Measurements from ENCODE around the gene MT1M.

The MT1M gene

GRCh38 chr16:56628486-56629350 is 3.7 kb upstream of the MT1M start:
- no peak overlapping the region for H3K9ac ChIP-seq (ENCODE audit: low read length)
- H2AFZ ChIP-seq (ENCODE audit: low read length) = no peak overlapping the region
- no peak for TF ChIP-seq EZH2 (IDR thresholded peaks at IDR 0.05; ENCODE audit: borderline replicate concordance, low read length)
- no peak for TF ChIP-seq CTCF (IDR thresholded peaks at IDR 0.05; ENCODE audit: low read length)
- no peaks in the 10 kb centered on the region for H3K79me2 ChIP-seq (ENCODE audit: insufficient read depth, low read length)
- H3K9me2 ChIP-seq (ENCODE audit: low read depth, low read length) = no peaks in the 10 kb centered on the region
- H3K4me1 ChIP-seq (ENCODE audit: insufficient read depth, low read length, severe bottlenecking) = no peaks in the 10 kb centered on the region
- no peaks in the 10 kb centered on the region for H4K20me1 ChIP-seq (ENCODE audit: insufficient read depth, low read length)
- H3K4me3 ChIP-seq (ENCODE audit: low read depth, low read length, poor library complexity, severe bottlenecking) = no peak overlapping the region
- H3K9me3 ChIP-seq (ENCODE audit: low read length) = no peaks in the 10 kb centered on the region
- H3K27ac ChIP-seq (ENCODE audit: low read depth, low read length, poor library complexity, severe bottlenecking) = no peak overlapping the region
- H3K27me3 ChIP-seq (ENCODE audit: insufficient read depth, low read length) = no peaks in the 10 kb centered on the region
- no peak overlapping the region for H3K4me2 ChIP-seq (ENCODE audit: low read length)
- H3F3A ChIP-seq (ENCODE audit: insufficient read depth, low read length) = no peaks in the 10 kb centered on the region
- no peaks in the 10 kb centered on the region for H3K36me3 ChIP-seq (ENCODE audit: insufficient read depth, low read length)

GRCh38 chr16:56629531-56629930 is 2.9 kb upstream of the MT1M start:
- Histone ChIP-seq H3K4me3 (ENCODE audit: low read depth, low read length, poor library complexity, severe bottlenecking) (no peak overlapping the region), H3K9me2 (ENCODE audit: low read depth, low read length) (no peaks in the 10 kb centered on the region), H3K9me3 (ENCODE audit: low read length) (no peaks in the 10 kb centered on the region), H4K20me1 (ENCODE audit: insufficient read depth, low read length) (no peaks in the 10 kb centered on the region), H3K36me3 (ENCODE audit: insufficient read depth, low read length) (no peaks in the 10 kb centered on the region), H3K79me2 (ENCODE audit: insufficient read depth, low read length) (no peaks in the 10 kb centered on the region), H2AFZ (ENCODE audit: low read length) (no peak overlapping the region), H3K4me1 (ENCODE audit: insufficient read depth, low read length, severe bottlenecking) (no peaks in the 10 kb centered on the region), H3K9ac (ENCODE audit: low read length) (no peak overlapping the region), H3K4me2 (ENCODE audit: low read length) (no peak overlapping the region), H3F3A (ENCODE audit: insufficient read depth, low read length) (no peaks in the 10 kb centered on the region), H3K27me3 (ENCODE audit: insufficient read depth, low read length) (no peaks in the 10 kb centered on the region), H3K27ac (ENCODE audit: low read depth, low read length, poor library complexity, severe bottlenecking) (no peak overlapping the region)
- TF ChIP-seq EZH2 (IDR thresholded peaks at IDR 0.05; ENCODE audit: borderline replicate concordance, low read length) (no peak), CTCF (IDR thresholded peaks at IDR 0.05; ENCODE audit: low read length) (no peak)

GRCh38 chr16:56630134-56630533 is 2.3 kb upstream of the MT1M start:
- H2AFZ ChIP-seq (ENCODE audit: low read length) = no peak overlapping the region
- H3K27me3 ChIP-seq (ENCODE audit: insufficient read depth, low read length) = no peaks in the 10 kb centered on the region
- H3K4me2 ChIP-seq (ENCODE audit: low read length) = no peak overlapping the region

More at GRCh38 chr16:56630134-56630533, 2.3 kb upstream of the MT1M start:
- Histone ChIP-seq H3K9me2 (ENCODE audit: low read depth, low read length) (no peaks in the 10 kb centered on the region), H4K20me1 (ENCODE audit: insufficient read depth, low read length) (no peaks in the 10 kb centered on the region), H3K36me3 (ENCODE audit: insufficient read depth, low read length) (no peaks in the 10 kb centered on the region), H3K4me1 (ENCODE audit: insufficient read depth, low read length, severe bottlenecking) (no peaks in the 10 kb centered on the region), H3F3A (ENCODE audit: insufficient read depth, low read length) (no peaks in the 10 kb centered on the region), H3K4me3 (ENCODE audit: low read depth, low read length, poor library complexity, severe bottlenecking) (no peak overlapping the region), H3K27ac (ENCODE audit: low read depth, low read length, poor library complexity, severe bottlenecking) (no peak overlapping the region), H3K9me3 (ENCODE audit: low read length) (no peaks in the 10 kb centered on the region), H3K9ac (ENCODE audit: low read length) (no peak overlapping the region), H3K79me2 (ENCODE audit: insufficient read depth, low read length) (no peaks in the 10 kb centered on the region)
- TF ChIP-seq EZH2 (IDR thresholded peaks at IDR 0.05; ENCODE audit: borderline replicate concordance, low read length) = no peak
- TF ChIP-seq CTCF (IDR thresholded peaks at IDR 0.05; ENCODE audit: low read length) = no peak
